Naive B cell (primary cell): Measurements from ENCODE around the gene PDHB. TPM values are rescaled to one million over a fixed set of nuclear protein-coding genes. Genes with fewer than 3 reads are reported as not detected.
A peak's percentile ranks its signal among the peaks of the same experiment; 100 is the strongest.

Experiments
- ATAC-seq, 2 donors: fragments of 150-1000 bp; cut with Tn5 transposase; 2 replicates each; pipeline ENCODE4 v1.10.0; 2021; ENCODE audit warnings: low read depth in 2 of 2, mild to moderate bottlenecking in 2 of 2, moderate library complexity in 2 of 2
- DNase-seq: peaks from one replicate; pipeline ENCODE4 v3.0.0; 2022
- H3K27ac Mint-ChIP-seq, 6 donors: one replicate each; pipeline ENCODE4 v1.8.0; 2020 to 2022; ENCODE audit warnings: mild to moderate bottlenecking in 6 of 6, mixed read lengths in 6 of 6, moderate library complexity in 5 of 6, inconsistent platforms in 2 of 6
- H3K27me3 Mint-ChIP-seq, 3 donors: one replicate each; pipeline ENCODE4 v1.8.0; 2021 to 2022; ENCODE audit warnings: mixed read lengths in 3 of 3, mild to moderate bottlenecking in 1 of 3
- H3K36me3 Mint-ChIP-seq, 2 donors: one replicate each; pipeline ENCODE4 v1.8.0; 2020 to 2022; ENCODE audit warnings: mixed read lengths in 2 of 2, inconsistent platforms in 1 of 2, mild to moderate bottlenecking in 1 of 2
- H3K4me1 Mint-ChIP-seq, 3 donors: one replicate each; pipeline ENCODE4 v1.8.0; 2020 to 2022; ENCODE audit warnings: mixed read lengths in 3 of 3, inconsistent platforms in 1 of 3, mild to moderate bottlenecking in 1 of 3, moderate library complexity in 1 of 3
- H3K4me3 Mint-ChIP-seq, 8 donors: one replicate each; pipeline ENCODE4 v1.8.0; 2020 to 2022; ENCODE audit warnings: mild to moderate bottlenecking in 8 of 8, mixed read lengths in 8 of 8, moderate library complexity in 8 of 8, inconsistent platforms in 2 of 8
- H3K9me3 Mint-ChIP-seq, 7 donors: one replicate each; pipeline ENCODE4 v1.8.0; 2020 to 2022; ENCODE audit warnings: mixed read lengths in 7 of 7, mild to moderate bottlenecking in 5 of 7, inconsistent platforms in 2 of 7, moderate library complexity in 1 of 7
- polyA plus RNA-seq, 6 donors: library from polyadenylated mRNA; unstranded; fragments of 300-500 nt; fragmentation: Illumina TruSeq; gene quantifications; one replicate each; pipeline ENCODE4 v1.2.3, GENCODE V29; 2021; ENCODE audit warnings: low read depth in 6 of 6

Gene PDHB
- polyA plus RNA-seq, 6 donors from 2014 or later: 84.4 to 157 (median 101) TPM

DNA sequence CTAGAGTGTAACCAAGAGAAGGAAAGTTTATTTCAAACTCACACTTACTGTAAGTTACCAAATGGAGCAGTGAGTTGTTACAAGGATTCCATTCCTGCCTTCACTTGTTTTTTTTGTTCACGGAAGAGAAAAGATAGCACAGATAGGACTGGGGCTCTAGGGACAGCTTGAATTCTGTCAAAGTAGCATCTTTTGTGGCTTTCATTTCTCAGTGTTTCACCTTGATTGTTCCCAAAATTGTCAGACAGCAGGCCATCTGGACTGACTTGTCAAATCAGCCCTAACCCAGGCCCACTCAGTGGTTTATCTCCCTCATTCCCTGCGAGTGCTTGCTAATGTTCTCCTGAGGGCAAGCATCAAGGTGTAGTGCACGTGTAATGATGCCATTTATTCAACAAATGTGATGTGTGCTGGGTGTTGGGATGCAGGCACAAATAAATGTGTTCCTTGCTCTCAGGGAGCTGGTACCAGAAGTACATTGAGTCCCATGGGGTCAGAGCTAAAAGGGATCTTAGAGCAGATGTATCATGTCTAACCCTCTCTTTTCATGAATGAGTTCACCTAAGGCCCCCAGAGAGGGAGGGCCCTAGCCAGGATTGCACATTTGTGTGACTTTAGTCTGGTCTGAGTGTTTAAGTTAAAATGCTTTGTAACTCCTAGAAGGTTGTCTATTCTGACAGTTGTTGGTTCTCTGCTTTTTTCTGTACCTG is 49.1 kb downstream of the PDHB start:
- ATAC-seq: no peak

DNA sequence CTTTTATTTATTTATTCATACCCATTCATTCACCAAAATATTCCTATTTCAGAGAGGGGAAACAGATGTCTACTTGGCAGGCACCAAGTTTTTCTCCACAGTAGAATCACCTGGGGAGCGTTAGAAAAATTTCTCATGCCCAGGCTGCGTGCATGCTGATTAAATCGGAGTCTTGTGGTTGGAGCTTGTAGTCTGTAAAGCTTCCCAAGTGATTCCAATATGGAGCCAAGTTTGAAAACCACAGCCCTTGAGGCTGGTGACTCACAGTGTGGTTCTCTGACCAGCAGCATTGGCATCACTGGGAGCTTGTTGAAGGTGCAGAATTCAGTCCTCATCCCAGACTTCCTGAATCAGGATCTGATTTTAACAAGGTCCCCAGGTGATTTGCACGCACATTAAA is 49.7 kb downstream of the PDHB start:
- Mint-ChIP-seq H3K27me3 (no peaks in the 10 kb centered on the region), H3K4me3 (no peak overlapping the region), H3K4me1 (peaks cover 39 to 71% (median 59%) of the 10 kb centered on the region in 3 donors), H3K36me3 (peaks cover 9 to 13% of the 10 kb centered on the region in 2 donors), H3K27ac (peak overlapping the region in 1 of 6 donors; percentile 72), H3K9me3 (no peaks in the 10 kb centered on the region)
- ATAC-seq (no peak), DNase-seq (no peak)

More for the DNA sequence above, 49.1 kb downstream of the PDHB start:
- Mint-ChIP-seq H3K27me3 (no peaks in the 10 kb centered on the region), H3K4me3 (peak overlapping the region in 2 of 8 donors; percentile 15 to 27), H3K36me3 (peaks cover 4 to 13% of the 10 kb centered on the region in 2 donors), H3K4me1 (peaks cover 34 to 68% (median 55%) of the 10 kb centered on the region in 3 donors), H3K27ac (peak overlapping the region; percentile 51 to 88 (median 81)), H3K9me3 (no peaks in the 10 kb centered on the region)
- no peak for DNase-seq

DNA sequence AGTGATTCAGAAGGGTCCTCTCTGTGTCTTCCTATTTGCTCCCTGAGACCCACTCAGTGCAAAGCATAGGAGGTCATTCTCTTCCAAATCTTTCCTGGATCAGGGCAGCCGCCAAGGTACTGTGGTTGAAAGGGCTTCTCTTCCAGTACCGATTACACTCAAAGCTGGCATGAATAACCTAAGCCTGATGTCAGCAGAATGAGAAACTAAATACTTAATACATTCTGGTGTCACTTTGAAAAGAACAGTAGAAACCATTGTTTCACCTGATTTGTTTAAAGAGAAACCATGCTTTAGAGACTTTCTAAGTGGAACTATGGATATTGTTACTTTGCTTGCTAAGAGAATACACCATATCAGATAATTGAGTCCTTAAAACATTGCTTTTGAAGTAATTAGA is 50.2 kb downstream of the PDHB start:
- Mint-ChIP-seq H3K27me3 (no peaks in the 10 kb centered on the region), H3K4me1 (peaks cover 35 to 69% (median 55%) of the 10 kb centered on the region in 3 donors)

DNA sequence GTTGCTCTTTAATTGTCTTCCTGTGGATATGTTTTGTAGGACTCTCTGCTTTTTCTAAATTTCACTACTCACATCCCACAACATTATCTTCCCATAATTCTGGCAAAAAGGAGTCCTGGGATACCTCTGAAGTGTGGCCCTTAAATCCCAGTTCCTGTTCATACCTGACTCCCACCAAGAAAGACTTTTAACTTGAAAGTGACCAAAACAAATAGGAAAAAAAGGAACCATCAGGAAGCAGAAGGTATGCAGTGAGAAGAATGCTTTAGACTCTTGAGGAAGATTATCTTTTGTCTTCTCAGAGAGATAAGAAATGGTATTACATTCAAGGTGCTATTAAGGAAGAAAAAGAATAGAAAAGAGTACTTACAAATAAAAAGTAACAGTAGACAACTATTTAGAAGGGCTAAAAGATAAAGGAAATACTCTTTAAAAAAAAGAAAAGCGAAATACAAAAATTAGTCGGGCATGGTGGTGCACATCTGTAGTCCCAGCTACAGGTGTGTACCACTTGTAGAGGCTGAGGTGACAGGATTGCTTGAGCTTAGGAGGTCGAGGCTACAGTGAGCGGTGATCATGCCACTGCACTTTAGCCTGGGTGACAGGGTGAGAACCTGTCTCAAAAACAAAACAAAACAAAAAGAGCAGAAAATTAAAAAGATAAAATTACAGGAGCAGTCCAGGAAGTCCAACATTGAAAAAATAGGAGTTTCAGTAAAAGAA is 54.1 kb downstream of the PDHB start:
- no peak for DNase-seq
- H3K27ac Mint-ChIP-seq: peak overlapping the region in 5 of 6 donors; percentile 10 to 95 (median 82)
- H3K27me3 Mint-ChIP-seq: no peaks in the 10 kb centered on the region
- no peak overlapping the region for H3K4me3 Mint-ChIP-seq
- H3K4me1 Mint-ChIP-seq: peaks cover 26 to 53% (median 31%) of the 10 kb centered on the region in 3 donors
- no peaks in the 10 kb centered on the region for H3K9me3 Mint-ChIP-seq
- H3K36me3 Mint-ChIP-seq: peaks cover 1 to 9% of the 10 kb centered on the region in 2 donors
- no peak for ATAC-seq

More for the DNA sequence above, 50.2 kb downstream of the PDHB start:
- no peaks in the 10 kb centered on the region for H3K9me3 Mint-ChIP-seq
- no peak for ATAC-seq
- no peak for DNase-seq
- H3K27ac Mint-ChIP-seq: peak overlapping the region in 3 of 6 donors; percentile 32 to 72 (median 49)
- H3K36me3 Mint-ChIP-seq: peaks cover 9 to 13% of the 10 kb centered on the region in 2 donors
- no peak overlapping the region for H3K4me3 Mint-ChIP-seq

DNA sequence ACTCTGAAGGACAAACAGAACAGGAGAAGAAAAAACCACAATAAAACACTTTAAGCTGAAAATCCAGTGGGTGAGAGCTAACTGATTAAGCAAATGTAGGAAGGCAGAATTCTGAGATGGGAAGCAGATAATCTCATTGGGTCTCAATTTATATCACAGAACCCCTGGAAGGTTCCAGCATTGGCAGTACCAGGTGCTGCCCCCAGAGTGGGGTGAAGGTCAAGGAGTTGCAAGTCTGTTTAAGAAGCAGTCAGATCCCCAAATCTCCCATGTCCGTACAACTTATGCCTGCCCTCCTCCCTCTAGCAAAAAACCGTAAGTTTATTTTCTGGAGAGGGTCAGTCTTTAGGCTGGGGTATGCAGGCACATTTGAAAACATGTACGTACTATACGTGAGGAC is 55.9 kb downstream of the PDHB start:
- no peak for ATAC-seq
- Mint-ChIP-seq H3K9me3 (no peaks in the 10 kb centered on the region), H3K27ac (peak overlapping the region in 4 of 6 donors; percentile 40 to 81 (median 61)), H3K36me3 (peaks cover 0 to 9% of the 10 kb centered on the region in 2 donors), H3K4me3 (no peak overlapping the region), H3K4me1 (peaks cover 27 to 54% (median 35%) of the 10 kb centered on the region in 3 donors), H3K27me3 (no peaks in the 10 kb centered on the region)
- no peak for DNase-seq

Other genes with a start within 250 kb of the PDHB start
- gene DNASE1L3, start 222.9 kb downstream of the PDHB start, polyA plus RNA-seq: 10 to 100 TPM in 3 of 6 donors, 1 to 10 TPM in 3; 8.0 to 41.5 (median 14.4) TPM
- 10 to 100 TPM in 3 of 6 donors, 1 to 10 TPM in 3; 2.8 to 12.7 (median 10.2) TPM for gene ABHD6, start 196.0 kb downstream of the PDHB start, polyA plus RNA-seq
- gene RPP14, start 127.6 kb downstream of the PDHB start, polyA plus RNA-seq: 1 to 10 TPM; 4.5 to 8.7 (median 6.9) TPM
- 10 to 100 TPM in 5 of 6 donors, 1 to 10 TPM in 1; 5.7 to 26.9 (median 18.6) TPM for gene HTD2, start 127.3 kb downstream of the PDHB start, polyA plus RNA-seq
- 100 to 1,000 TPM in 5 of 6 donors, 10 to 100 TPM in 1; 88.9 to 156 (median 126) TPM for gene PXK, start 100.9 kb downstream of the PDHB start, polyA plus RNA-seq
- 10 to 100 TPM; 11.2 to 15.4 (median 12.6) TPM for gene KCTD6, start 58.3 kb upstream of the PDHB start, polyA plus RNA-seq
- not detected for gene ACOX2, start 103.4 kb upstream of the PDHB start, polyA plus RNA-seq
- gene FAM107A, start 143.6 kb upstream of the PDHB start, polyA plus RNA-seq: not detected
- not detected for gene FAM3D, start 232.9 kb upstream of the PDHB start, polyA plus RNA-seq